ENCODE data around the gene SYNPO2.
A peak's percentile ranks its signal among the peaks of the same experiment; 100 is the strongest.

Gene SYNPO2

DNA sequence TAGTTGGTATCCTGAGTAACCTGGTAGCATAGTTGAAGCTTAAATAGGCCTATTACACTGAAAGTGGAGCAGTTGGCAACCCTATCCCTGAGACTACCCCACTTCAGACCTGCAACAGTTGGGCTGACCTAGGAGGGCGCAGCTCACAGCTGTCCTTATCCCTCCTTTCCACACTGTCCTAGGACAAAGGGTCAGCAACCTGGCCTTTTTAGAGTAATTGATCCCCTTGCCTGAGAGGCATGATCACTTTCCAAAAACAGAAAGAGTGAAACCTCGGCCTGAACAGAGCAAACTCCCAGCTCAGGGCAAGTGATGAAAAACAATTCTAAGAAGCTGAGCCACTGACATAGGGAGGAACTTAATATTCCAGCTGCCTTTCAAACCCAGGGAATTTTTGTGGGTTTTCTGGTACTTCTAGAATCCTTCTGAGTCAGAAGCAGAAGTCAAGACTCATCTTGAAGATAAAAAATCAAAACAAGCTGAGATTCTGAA, 152.1 kb downstream of the SYNPO2 start:
- H3K9me2 ChIP-seq (replicated peaks; ENCODE audit: low read depth, low read length), result no peaks in the 10 kb centered on the region
- no peak overlapping the region for H2AFZ ChIP-seq (ENCODE audit: low read length)
- no peak overlapping the region for H3K9ac ChIP-seq (ENCODE audit: low read depth, low read length, poor library complexity, severe bottlenecking)
- no peaks in the 10 kb centered on the region for H3K36me3 ChIP-seq (ENCODE audit: insufficient read depth, low read length)
- no peaks in the 10 kb centered on the region for H3K79me2 ChIP-seq (ENCODE audit: insufficient read depth, low read length)
- no peaks in the 10 kb centered on the region for H3K9me3 ChIP-seq (ENCODE audit: insufficient read depth, low read depth, low read length)
- no peaks in the 10 kb centered on the region for H4K20me1 ChIP-seq (ENCODE audit: insufficient read depth, low read length, poor library complexity, severe bottlenecking)
- no peaks in the 10 kb centered on the region for H3F3A ChIP-seq (ENCODE audit: low read depth)
- TF ChIP-seq, protein P1, sequence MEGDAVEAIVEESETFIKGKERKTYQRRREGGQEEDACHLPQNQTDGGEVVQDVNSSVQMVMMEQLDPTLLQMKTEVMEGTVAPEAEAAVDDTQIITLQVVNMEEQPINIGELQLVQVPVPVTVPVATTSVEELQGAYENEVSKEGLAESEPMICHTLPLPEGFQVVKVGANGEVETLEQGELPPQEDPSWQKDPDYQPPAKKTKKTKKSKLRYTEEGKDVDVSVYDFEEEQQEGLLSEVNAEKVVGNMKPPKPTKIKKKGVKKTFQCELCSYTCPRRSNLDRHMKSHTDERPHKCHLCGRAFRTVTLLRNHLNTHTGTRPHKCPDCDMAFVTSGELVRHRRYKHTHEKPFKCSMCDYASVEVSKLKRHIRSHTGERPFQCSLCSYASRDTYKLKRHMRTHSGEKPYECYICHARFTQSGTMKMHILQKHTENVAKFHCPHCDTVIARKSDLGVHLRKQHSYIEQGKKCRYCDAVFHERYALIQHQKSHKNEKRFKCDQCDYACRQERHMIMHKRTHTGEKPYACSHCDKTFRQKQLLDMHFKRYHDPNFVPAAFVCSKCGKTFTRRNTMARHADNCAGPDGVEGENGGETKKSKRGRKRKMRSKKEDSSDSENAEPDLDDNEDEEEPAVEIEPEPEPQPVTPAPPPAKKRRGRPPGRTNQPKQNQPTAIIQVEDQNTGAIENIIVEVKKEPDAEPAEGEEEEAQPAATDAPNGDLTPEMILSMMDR (conservative IDR thresholded peaks at IDR 0.05; ENCODE audit: low read length), result no peak
- no peak for TF ChIP-seq EZH2phosphoT487 (IDR thresholded peaks at IDR 0.05; ENCODE audit: borderline replicate concordance)
- no peak overlapping the region for H3K4me3 ChIP-seq (ENCODE audit: low read length, poor library complexity, severe bottlenecking)
- no peaks in the 10 kb centered on the region for H3K27me3 ChIP-seq (ENCODE audit: insufficient read depth, low read length, poor library complexity, severe bottlenecking)
- H3K4me2 ChIP-seq (ENCODE audit: low read depth, low read length, poor library complexity, severe bottlenecking), result no peak overlapping the region
- peaks cover 13% of the 10 kb centered on the region for H3K4me1 ChIP-seq (ENCODE audit: insufficient read depth, low read length, poor library complexity, severe bottlenecking)

DNA sequence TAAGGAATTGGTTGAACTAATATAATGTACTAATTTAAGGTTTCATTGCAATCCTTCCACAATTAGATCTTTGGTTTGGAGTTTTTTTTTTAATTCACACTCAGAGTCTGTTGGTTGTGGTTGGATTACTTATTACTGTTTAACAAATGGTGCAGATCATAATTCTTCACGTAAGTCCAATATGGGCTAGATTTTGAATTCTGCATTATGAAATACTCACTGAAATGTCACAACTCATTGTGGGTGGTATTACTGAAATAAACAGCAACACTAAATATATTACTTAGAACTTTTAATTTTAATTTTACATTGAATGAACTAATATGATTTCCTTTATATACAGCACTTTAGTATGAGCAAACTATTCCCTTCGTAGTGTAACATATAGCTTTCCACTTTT, 152.7 kb downstream of the SYNPO2 start:
- Histone ChIP-seq H3K9ac (ENCODE audit: low read depth, low read length, poor library complexity, severe bottlenecking) (no peak overlapping the region), H4K20me1 (ENCODE audit: insufficient read depth, low read length, poor library complexity, severe bottlenecking) (no peaks in the 10 kb centered on the region), H3K79me2 (ENCODE audit: insufficient read depth, low read length) (no peaks in the 10 kb centered on the region), H3K4me1 (ENCODE audit: insufficient read depth, low read length, poor library complexity, severe bottlenecking) (peaks cover 19% of the 10 kb centered on the region), H3K27me3 (ENCODE audit: insufficient read depth, low read length, poor library complexity, severe bottlenecking) (no peaks in the 10 kb centered on the region), H3K9me3 (ENCODE audit: insufficient read depth, low read depth, low read length) (no peaks in the 10 kb centered on the region), H2AFZ (ENCODE audit: low read length) (peak overlapping the region; percentile 79), H3K36me3 (ENCODE audit: insufficient read depth, low read length) (no peaks in the 10 kb centered on the region), H3K4me2 (ENCODE audit: low read depth, low read length, poor library complexity, severe bottlenecking) (no peak overlapping the region), H3F3A (ENCODE audit: low read depth) (no peaks in the 10 kb centered on the region), H3K9me2 (replicated peaks; ENCODE audit: low read depth, low read length) (no peaks in the 10 kb centered on the region), H3K4me3 (ENCODE audit: low read length, poor library complexity, severe bottlenecking) (no peak overlapping the region)
- TF ChIP-seq, protein P1 (conservative IDR thresholded peaks at IDR 0.05; ENCODE audit: low read length), result no peak
- TF ChIP-seq EZH2phosphoT487 (IDR thresholded peaks at IDR 0.05; ENCODE audit: borderline replicate concordance), result no peak

DNA sequence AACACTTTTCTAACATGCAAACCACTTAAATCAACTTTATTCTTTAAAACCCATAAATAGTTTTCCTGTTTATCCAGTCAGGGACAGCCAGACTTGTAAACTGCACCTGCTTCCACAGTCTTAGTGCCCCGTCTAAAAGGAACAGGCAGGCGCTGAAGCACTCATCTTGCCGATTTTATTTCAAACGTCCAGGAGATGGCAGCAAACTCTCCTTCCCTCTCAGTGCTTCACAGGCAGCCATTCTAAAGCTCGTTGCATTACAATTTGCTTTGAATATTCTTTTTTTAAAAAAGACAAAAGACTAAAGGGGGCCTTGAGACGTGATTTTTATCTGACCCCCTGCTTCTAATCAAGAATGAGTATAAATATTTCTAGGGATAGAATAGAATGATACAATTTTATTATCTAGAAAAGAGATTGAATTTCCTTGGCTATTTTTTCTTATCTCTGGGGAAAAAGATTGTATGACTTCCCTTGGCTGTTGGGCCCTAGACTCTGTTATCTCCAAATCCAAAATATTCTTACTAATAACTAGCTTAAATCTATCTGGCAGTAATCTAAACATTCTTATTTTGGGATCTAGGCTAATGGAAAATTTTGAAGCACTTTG, 153.4 kb downstream of the SYNPO2 start:
- peaks cover 25% of the 10 kb centered on the region for H3K4me1 ChIP-seq (ENCODE audit: insufficient read depth, low read length, poor library complexity, severe bottlenecking)
- peak overlapping the region; percentile 79 for H2AFZ ChIP-seq (ENCODE audit: low read length)
- H3K9me2 ChIP-seq (replicated peaks; ENCODE audit: low read depth, low read length), result no peaks in the 10 kb centered on the region
- TF ChIP-seq EZH2phosphoT487 (IDR thresholded peaks at IDR 0.05; ENCODE audit: borderline replicate concordance), result no peak
- TF ChIP-seq, protein P1 (conservative IDR thresholded peaks at IDR 0.05; ENCODE audit: low read length), result peak; percentile 72
- no peak overlapping the region for H3K9ac ChIP-seq (ENCODE audit: low read depth, low read length, poor library complexity, severe bottlenecking)
- H3K4me3 ChIP-seq (ENCODE audit: low read length, poor library complexity, severe bottlenecking), result peak overlapping the region; percentile 13
- no peaks in the 10 kb centered on the region for H3K36me3 ChIP-seq (ENCODE audit: insufficient read depth, low read length)
- no peaks in the 10 kb centered on the region for H3K79me2 ChIP-seq (ENCODE audit: insufficient read depth, low read length)
- no peaks in the 10 kb centered on the region for H3K27me3 ChIP-seq (ENCODE audit: insufficient read depth, low read length, poor library complexity, severe bottlenecking)
- peak overlapping the region; percentile 53 for H3K4me2 ChIP-seq (ENCODE audit: low read depth, low read length, poor library complexity, severe bottlenecking)
- H3K9me3 ChIP-seq (ENCODE audit: insufficient read depth, low read depth, low read length), result no peaks in the 10 kb centered on the region
- H4K20me1 ChIP-seq (ENCODE audit: insufficient read depth, low read length, poor library complexity, severe bottlenecking), result no peaks in the 10 kb centered on the region
- no peaks in the 10 kb centered on the region for H3F3A ChIP-seq (ENCODE audit: low read depth)

All from Loucy (cell line).